HG02840 (cell line): ENCODE measurements around the gene MON1A.
A peak's percentile ranks its signal among the peaks of the same experiment; 100 is the strongest.
"Not testable (repeated sequence)": the region's sequence is repeated elsewhere in the genome, so short reads cannot be mapped to it uniquely, and the experiment has no call there.

Experiments
- ATAC-seq: cut with Tn5 transposase; IDR thresholded peaks from one replicate; pipeline ENCODE4 v1.9.1; 2021; ENCODE audit warnings: mild to moderate bottlenecking, moderate library complexity, moderate number of reproducible peaks; ENCODE audit not compliant: unreplicated experiment, low FRiP score

Gene MON1A

DNA sequence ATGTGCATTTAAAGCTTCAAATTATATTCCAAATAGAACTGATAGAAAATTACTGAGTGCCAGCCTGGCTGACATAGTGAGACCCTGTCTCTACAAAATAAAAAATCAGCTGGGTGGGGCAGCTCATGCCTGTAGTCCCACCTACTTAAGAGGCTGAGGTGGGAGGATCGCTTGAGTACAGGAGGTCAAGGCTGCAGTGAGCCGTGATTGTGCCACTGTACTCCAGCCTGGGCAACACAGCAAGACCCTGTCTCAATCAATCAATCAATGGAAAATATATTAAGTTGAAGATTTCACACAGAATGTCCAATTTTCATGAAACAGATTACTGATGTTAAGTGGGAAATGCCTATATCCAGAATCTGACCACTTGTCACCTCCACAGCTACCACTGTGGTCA, 4.1 kb downstream of the MON1A start:
- ATAC-seq = no peak

DNA sequence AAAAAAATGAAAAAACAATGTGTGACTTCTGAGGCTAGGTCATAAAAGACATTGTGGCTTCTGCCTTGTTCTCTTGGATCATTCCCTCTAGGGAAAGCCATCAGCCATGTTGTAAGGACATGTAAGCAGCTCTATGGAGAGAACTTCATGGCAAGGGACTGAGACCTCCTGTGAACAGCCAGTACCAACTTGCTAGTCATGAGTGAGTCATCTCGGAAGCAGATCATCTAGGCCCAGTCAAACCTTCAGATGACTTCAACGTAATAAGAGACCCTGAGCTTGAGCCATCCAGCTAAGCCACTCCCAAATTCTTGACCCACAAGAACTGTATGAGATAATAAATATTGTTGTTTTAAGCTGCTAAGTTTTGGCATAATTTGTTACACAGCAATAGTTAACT, 4.9 kb downstream of the MON1A start:
- ATAC-seq = no peak

- ATAC-seq = not testable (repeated sequence)
Measured at GRCh38 chr3:49917806-49918590, 11.6 kb downstream of the MON1A start.

DNA sequence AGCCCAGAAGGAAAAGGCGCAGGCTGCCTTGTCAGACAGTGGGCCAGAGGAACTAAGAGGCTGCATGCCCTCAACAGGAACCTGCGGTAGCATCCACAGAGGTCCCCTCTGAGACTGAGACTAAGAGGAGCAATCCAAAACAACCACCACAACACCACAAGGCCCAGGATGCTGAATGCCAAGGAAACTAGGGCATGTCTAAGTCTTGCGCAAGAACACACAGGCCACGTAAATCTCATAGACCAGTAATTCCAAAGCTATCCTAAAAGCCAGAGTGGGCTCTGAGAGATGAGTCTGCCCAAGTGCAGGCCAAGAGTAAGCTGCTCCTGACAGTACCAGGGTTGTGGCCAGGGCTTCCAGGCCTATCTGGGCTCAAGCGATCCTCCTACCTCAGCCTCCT, 12.9 kb downstream of the MON1A start:
- ATAC-seq = no peak

DNA sequence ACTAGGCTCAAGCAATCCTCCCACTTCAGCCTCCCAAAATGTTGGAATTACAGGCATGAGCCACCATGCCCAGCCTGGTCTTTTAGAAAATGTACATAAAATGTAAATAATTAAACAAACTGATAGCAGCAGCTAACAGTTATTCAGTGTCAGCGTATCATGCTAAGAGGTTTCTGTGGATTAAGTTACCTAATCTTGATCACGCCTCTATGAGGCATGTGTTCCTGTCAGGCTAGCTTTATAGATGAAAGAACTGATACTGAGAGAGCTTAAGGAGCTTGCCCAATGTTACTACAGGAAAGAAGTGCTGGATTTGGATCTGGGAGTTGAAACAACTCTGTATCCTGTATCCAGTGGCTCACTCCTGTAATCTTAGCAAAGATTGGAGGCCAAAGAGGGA, 14.7 kb downstream of the MON1A start:
- ATAC-seq = no peak

DNA sequence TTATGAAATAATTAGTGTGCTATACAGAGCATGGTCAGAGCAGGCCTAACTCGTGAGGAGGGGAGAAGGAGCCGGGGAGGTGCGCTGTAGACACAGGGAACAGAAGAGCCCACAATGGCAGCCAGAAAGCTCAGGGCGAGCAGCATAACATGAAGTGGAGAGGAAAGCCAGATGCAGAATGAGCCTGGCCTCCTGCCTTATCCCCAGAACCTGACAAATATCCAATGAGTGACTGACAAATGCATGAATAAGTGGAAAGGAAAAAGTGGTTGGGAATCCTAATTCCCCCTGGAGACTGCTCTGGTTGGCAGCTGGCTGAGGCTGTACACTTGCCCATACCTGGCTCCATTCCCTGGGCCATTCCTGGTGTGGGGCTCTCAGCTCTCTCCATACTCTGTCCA, 16.7 kb downstream of the MON1A start:
- no peak for ATAC-seq

DNA sequence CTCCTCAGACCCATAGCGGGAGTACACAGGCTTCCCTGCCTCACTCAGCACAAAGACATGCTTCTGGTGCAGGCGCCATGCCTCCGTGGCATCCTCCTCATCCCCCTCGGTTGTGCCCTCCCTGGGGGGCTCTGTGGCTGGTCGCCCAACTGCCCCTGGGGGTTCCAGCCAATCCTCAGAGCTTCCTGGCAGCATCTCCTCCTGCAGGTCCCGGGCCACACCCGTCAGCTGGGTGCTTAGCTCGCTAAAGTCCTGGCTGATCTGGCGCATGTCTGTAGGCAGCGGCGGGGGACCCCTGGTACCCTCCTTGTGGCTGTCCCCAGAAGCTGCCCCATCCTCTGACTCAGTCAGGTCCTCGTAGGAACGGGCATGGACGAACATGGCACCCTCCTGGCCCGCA, 18.0 kb downstream of the MON1A start:
- no peak for ATAC-seq

DNA sequence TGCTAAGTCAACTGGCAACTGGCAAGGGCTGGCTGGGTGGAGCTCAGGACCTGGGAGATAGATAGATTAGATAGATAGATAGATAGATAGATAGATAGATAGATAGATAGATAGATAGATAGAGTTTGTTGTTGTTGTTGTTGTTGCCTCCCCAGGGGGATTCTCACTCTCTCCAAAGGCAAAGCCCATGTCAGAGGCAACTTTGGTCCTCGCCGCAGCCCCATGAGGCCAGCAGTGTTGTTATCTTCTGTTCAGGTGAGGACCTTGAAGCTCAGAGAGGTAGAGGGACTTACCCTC, 18.5 kb downstream of the MON1A start:
- ATAC-seq = no peak

- ATAC-seq = no peak
Measured at GRCh38 chr3:49910409-49911123, 19.0 kb downstream of the MON1A start.

DNA sequence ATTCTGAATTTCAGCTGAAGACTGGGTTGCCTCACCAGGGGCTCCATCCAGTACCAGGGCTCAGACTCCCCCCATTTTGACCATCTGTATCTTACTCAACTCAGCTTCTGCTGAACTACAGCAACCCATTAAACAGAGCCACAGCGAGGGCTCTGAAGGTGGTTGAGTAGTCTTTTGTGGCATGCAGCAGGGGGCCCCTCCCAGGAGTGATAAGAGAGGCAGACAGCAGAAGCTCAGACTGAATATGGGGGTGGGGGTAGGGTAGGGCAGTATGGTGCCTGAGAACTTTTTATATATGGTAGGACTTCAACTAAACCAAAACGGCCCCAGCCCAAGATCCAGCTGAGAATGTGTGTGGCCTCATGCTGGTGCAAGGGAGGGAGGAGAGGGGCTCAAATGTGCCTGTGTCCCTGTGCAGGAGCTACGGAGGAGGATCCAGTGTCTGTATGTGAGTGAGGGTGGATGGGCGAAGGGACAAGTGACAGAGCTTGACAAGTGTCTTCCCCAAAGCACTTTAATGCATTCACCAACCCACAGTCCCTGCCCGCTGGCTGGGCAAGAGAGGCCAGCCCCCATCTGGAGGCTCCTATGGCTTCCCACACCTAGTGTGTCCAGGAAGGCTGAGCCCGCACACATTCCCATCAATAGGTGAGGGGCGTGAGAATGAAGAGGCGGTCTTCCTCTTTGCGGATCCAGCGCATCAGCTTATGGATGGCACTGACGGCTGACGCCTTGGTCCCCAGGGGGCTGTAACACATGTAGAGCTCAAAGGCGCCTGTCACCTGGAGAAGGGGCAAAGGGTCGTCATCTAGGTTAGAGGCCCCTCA, 21.0 kb downstream of the MON1A start:
- no peak for ATAC-seq

- no peak for ATAC-seq
Measured at GRCh38 chr3:49906073-49906743, 23.4 kb downstream of the MON1A start.

DNA sequence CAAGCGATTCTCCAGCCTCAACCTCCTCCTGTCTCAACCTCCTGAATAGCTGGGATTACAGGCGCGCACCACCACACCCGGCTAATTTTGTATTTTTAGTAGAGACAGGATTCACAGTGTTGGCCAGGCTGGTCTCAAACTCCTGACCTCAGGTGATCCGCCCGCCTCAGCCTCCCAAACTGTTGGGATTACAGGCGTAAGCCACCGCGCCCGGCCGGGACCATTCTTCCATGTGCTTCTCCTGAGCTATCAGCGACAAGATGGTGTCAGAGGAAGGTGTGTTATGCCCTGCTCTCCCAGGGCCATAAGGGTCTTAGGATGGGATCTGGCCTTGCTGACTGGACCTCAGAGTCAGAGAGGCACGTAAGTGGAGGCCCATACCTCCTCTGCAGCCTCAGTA, 25.2 kb downstream of the MON1A start:
- not testable (repeated sequence) for ATAC-seq

- peak; percentile 53 for ATAC-seq
Measured at GRCh38 chr3:49903451-49904424, 25.9 kb downstream of the MON1A start, which contains the start of gene MST1R. Gene MST1R, minus strand, starts transcription at chr3:49903873. Its CDS starts 264 bp downstream, at chr3:49903609.

- ATAC-seq = no peak
Measured at GRCh38 chr3:49902511-49903345, 26.9 kb downstream of the MON1A start.

- ATAC-seq = no peak
Measured at GRCh38 chr3:49901366-49902339, 28.0 kb downstream of the MON1A start.

- ATAC-seq = no peak
Measured at GRCh38 chr3:49900491-49901153, 29.0 kb downstream of the MON1A start.

DNA sequence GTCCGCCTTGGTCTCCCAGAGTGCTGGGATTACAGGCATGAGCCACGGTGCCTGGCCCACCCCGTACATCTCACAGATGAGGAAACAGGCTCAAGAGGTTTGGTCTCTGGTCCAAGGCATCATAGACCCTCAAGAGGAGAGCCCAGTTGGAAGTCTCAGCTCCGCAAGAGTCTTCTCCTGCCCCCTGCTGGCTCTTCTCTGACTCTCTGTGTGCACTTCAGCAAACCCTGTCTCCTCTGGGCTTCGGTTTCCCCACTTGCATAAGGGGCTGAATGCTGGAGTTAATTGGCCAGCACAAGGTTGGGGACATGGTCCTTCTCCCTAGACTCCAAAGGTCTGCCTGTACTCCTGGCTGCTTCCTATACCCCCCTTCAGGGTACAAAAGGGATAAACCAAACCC, 29.8 kb downstream of the MON1A start:
- no peak for ATAC-seq
